HepG2 (cell line): ENCODE results near the gene EXOC7. TPM values are rescaled to one million over a fixed set of nuclear protein-coding genes. Genes with fewer than 3 reads are reported as not detected.

Experiments used
- ATAC-seq: fragments of 200-7000 bp; cut with Tn5 transposase; 3 replicates; pipeline ENCODE4 v1.9.1; 2020; ENCODE audit warnings: mild to moderate bottlenecking, moderate library complexity
- BruUV-seq: library from RNA; stranded (reverse); fragments of 400-500 nt; replicated peaks from 2 replicates; lab custom pipeline; 2021; lab: Mats Ljungman, UMichigan
- CTCF ChIA-PET: fragments of 300-600 bp; formaldehyde crosslinking; extraction: SDS; loops from one replicate; lab custom pipeline; 2021; ENCODE audit warnings: low total read pairs, inconsistent platforms, low intra/inter-chr PET ratio; lab: Yijun Ruan, JAX
- POLR2A ChIA-PET: fragments of 350-600 bp; sonication (Branson Sonifier 250); formaldehyde crosslinking; loops from one replicate; lab custom pipeline; 2020; ENCODE audit warnings: antibody characterized with exemption, inconsistent platforms; lab: Yijun Ruan, JAX
- DNase-seq: peaks from one replicate; pipeline ENCODE4 v3.0.0-alpha.2; 2015; ENCODE audit warnings: low spot score
- FAIRE-seq: peaks from 3 replicates; lab custom pipeline; 2011; peaks lifted over from hg19 to GRCh38; lab: Jason Lieb, UNC
- H2AFZ ChIP-seq: one replicate; pipeline ENCODE4 v1.6.1; 2011; ENCODE audit warnings: low read length, inconsistent platforms
- H3K27ac ChIP-seq: fragments of 300-600 bp; 3 replicates; pipeline ENCODE4 v1.8.0; 2011; ENCODE audit warnings: mixed run types, mild to moderate bottlenecking, mixed read lengths, low read length, inconsistent platforms; ENCODE audit not compliant: insufficient read depth; ENCODE audit errors: extremely low read length
- H3K27me3 ChIP-seq, 2 experiments: fragments of 200-600 bp in 1 of 2; 2 replicates in 1 of 2; 3 replicates in 1 of 2; pipeline versions ENCODE4 v1.6.0 to v1.8.0; 2011; ENCODE audit warnings: low read length in 2 of 2, mild to moderate bottlenecking in 2 of 2, moderate library complexity in 2 of 2, inconsistent platforms in 1 of 2; ENCODE audit not compliant: insufficient read depth in 2 of 2, control insufficient read depth in 1 of 2
- H3K36me3 ChIP-seq, 2 experiments: fragments of 200-600 bp in 1 of 2; replicated peaks in 1 of 2; 2 replicates in 1 of 2; 3 replicates in 1 of 2; pipeline versions ENCODE4 v1.5.1 to v1.8.0; 2011; ENCODE audit warnings: low read length in 2 of 2, inconsistent platforms in 1 of 2; ENCODE audit not compliant: insufficient read depth in 2 of 2, control insufficient read depth in 1 of 2
- H3K4me1 ChIP-seq: 2 replicates; pipeline ENCODE4 v1.5.1; 2012; ENCODE audit warnings: low read length, inconsistent platforms; ENCODE audit not compliant: insufficient read depth
- H3K4me2 ChIP-seq: 2 replicates; pipeline ENCODE4 v1.6.0; 2011; ENCODE audit warnings: low read depth, low read length, inconsistent platforms
- H3K4me3 ChIP-seq, 3 experiments: fragments of 200-600 bp in 1 of 3; sonication (generic), shearing (Covaris generic) in 1 of 3; replicated peaks in 1 of 3; 2 replicates each; pipeline ENCODE4 v1.5.1; 2011 to 2016; ENCODE audit warnings: low read length in 3 of 3, inconsistent platforms in 2 of 3, low read depth in 2 of 3, mild to moderate bottlenecking in 2 of 3, control low read depth in 1 of 3, mixed read lengths in 1 of 3; ENCODE audit not compliant: insufficient read depth in 1 of 3
- H3K79me2 ChIP-seq: one replicate; pipeline ENCODE4 v1.6.1; 2011; ENCODE audit warnings: low read length, inconsistent platforms; ENCODE audit not compliant: insufficient read depth
- H3K9ac ChIP-seq: 2 replicates; pipeline ENCODE4 v1.6.0; 2011; ENCODE audit warnings: mild to moderate bottlenecking, low read depth, low read length, inconsistent platforms; ENCODE audit not compliant: insufficient read depth
- H3K9me3 ChIP-seq: 2 replicates; pipeline ENCODE4 v1.5.1; 2012; ENCODE audit warnings: mild to moderate bottlenecking, low read length
- H4K20me1 ChIP-seq: 2 replicates; pipeline ENCODE4 v1.6.0; 2011; ENCODE audit warnings: inconsistent platforms, mild to moderate bottlenecking, low read length, moderate library complexity; ENCODE audit not compliant: insufficient read depth
- CCAR2 ChIP-seq: fragments of 200-400 bp; formaldehyde crosslinking; optimal IDR thresholded peaks from 2 replicates; pipeline ENCODE3; 2018; ENCODE audit warnings: low read depth, mild to moderate bottlenecking, low read length, moderate library complexity
- CHCHD3 ChIP-seq: sonication (generic); formaldehyde crosslinking; IDR thresholded peaks from 2 replicates; pipeline ENCODE4 v1.8.0; 2022; ENCODE audit warnings: mild to moderate bottlenecking, missing genetic modification reagents, moderate library complexity
- DNMT3B ChIP-seq: conservative IDR thresholded peaks from 2 replicates; pipeline ENCODE4 v1.6.1; 2016; ENCODE audit warnings: missing biosample characterization, control low read depth
- EZH2 ChIP-seq: conservative IDR thresholded peaks from 2 replicates; pipeline ENCODE4 v1.6.1; 2012; ENCODE audit warnings: mild to moderate bottlenecking, low read depth, low read length, moderate library complexity
- FOSL2 ChIP-seq: sonication (generic); formaldehyde crosslinking; IDR thresholded peaks from 2 replicates; pipeline ENCODE4 v1.4.0; 2020; ENCODE audit warnings: missing genetic modification reagents
- KAT7 ChIP-seq: IDR thresholded peaks from 2 replicates; pipeline ENCODE4 v1.6.1; 2018; ENCODE audit warnings: borderline replicate concordance, missing compliant biosample characterization
- MTA1 ChIP-seq: sonication (generic); formaldehyde crosslinking; IDR thresholded peaks from 2 replicates; pipeline ENCODE4 v1.4.0; 2020; ENCODE audit warnings: missing genetic modification reagents, mild to moderate bottlenecking, borderline replicate concordance
- NCOA1 ChIP-seq: sonication (generic); formaldehyde crosslinking; IDR thresholded peaks from 2 replicates; pipeline ENCODE4 v1.9.0; 2021; ENCODE audit warnings: missing genetic modification reagents
- PAF1 ChIP-seq: IDR thresholded peaks from 2 replicates; pipeline ENCODE4 v1.6.1; 2016; ENCODE audit warnings: missing genetic modification reagents, missing compliant biosample characterization
- SALL1 ChIP-seq: sonication (generic); formaldehyde crosslinking; IDR thresholded peaks from 2 replicates; pipeline ENCODE4 v1.8.0; 2022; ENCODE audit warnings: mild to moderate bottlenecking, missing genetic modification reagents
- TOE1 ChIP-seq: sonication (generic); formaldehyde crosslinking; IDR thresholded peaks from 2 replicates; pipeline ENCODE4 v1.4.0; 2020; ENCODE audit warnings: mild to moderate bottlenecking, missing genetic modification reagents
- ZBTB38 ChIP-seq: sonication (generic); formaldehyde crosslinking; IDR thresholded peaks from 2 replicates; pipeline ENCODE4 v1.5.1; 2020; ENCODE audit warnings: mild to moderate bottlenecking, missing genetic modification reagents
- ZNF251 ChIP-seq: sonication (generic); formaldehyde crosslinking; IDR thresholded peaks from 2 replicates; pipeline ENCODE4 v1.9.0; 2021; ENCODE audit warnings: mild to moderate bottlenecking, missing genetic modification reagents
- ZNF350 ChIP-seq: sonication (generic); formaldehyde crosslinking; IDR thresholded peaks from 2 replicates; pipeline ENCODE4 v1.4.0; 2020; ENCODE audit warnings: mild to moderate bottlenecking, low read depth, missing genetic modification reagents, borderline replicate concordance
- ZNF468 ChIP-seq: sonication (generic); formaldehyde crosslinking; IDR thresholded peaks from 2 replicates; pipeline ENCODE4 v1.8.0; 2022; ENCODE audit warnings: mild to moderate bottlenecking, moderate library complexity, missing genetic modification reagents
- ZNF580 ChIP-seq: IDR thresholded peaks from 2 replicates; pipeline ENCODE4 v1.6.1; 2016; ENCODE audit warnings: low read depth, borderline replicate concordance
- WGBS: methylation state at CpG from one replicate; pipeline ENCODE4 v1.1.6; 2017; ENCODE audit warnings: low lambda C conversion rate; 5-methylcytosine and 5-hydroxymethylcytosine counted together
- in situ Hi-C: cut with HindIII; loops from 2 replicates; pipeline ENCODE4 v1.10.0; 2017; ENCODE audit warnings: low pct_unique_long_range_greater_than_20kb; ENCODE audit not compliant: extremely low pct_ligation_motif_present
- intact Hi-C: fragments of 100-400 bp; cut with micrococcal nuclease; formaldehyde crosslinking; loops from one replicate; pipeline ENCODE4 v1.10.0; 2022; ENCODE audit not compliant: unreplicated experiment
- polyA plus RNA-seq, 8 experiments: library from polyadenylated mRNA; depleted of rRNA in 3 of 8; stranded (reverse) in 7 of 8; unstranded in 1 of 8; fragments of >200 nt; fragmentation: Illumina TruSeq in 4 of 8; extraction: Trizol in 4 of 8; gene quantifications; 2 replicates each; pipeline versions ENCODE4 v1.2.1 to v1.2.3, GENCODE V29; 2011 to 2016; ENCODE audit warnings: low read depth in 4 of 8, missing spikeins in 1 of 8, mixed read lengths in 1 of 8; ENCODE audit not compliant: insufficient read depth in 1 of 8
- total RNA-seq, 5 experiments: library from RNA; depleted of rRNA; stranded (reverse); fragments of >200 nt; fragmentation: Illumina TruSeq; extraction: Trizol; gene quantifications; 2 replicates each; pipeline ENCODE4 v1.2.3, GENCODE V29; 2016; ENCODE audit warnings: low read depth in 1 of 5
- TF ChIP-seq, protein P1 (sequence below): sonication (generic); formaldehyde crosslinking; IDR thresholded peaks from 2 replicates; pipeline ENCODE4 v1.4.0; 2020; ENCODE audit warnings: mild to moderate bottlenecking, missing genetic modification reagents, borderline replicate concordance
- TF ChIP-seq, protein P2 (sequence below): sonication (generic); formaldehyde crosslinking; IDR thresholded peaks from 2 replicates; pipeline ENCODE4 v1.4.0; 2020; ENCODE audit warnings: missing genetic modification reagents

Gene EXOC7
- total and polyA plus RNA-seq, 2 of the 13 experiments (the other 11 are each of a cell fraction or from before 2014, with no cell fraction given) = 86.9 to 116 TPM

DNA sequence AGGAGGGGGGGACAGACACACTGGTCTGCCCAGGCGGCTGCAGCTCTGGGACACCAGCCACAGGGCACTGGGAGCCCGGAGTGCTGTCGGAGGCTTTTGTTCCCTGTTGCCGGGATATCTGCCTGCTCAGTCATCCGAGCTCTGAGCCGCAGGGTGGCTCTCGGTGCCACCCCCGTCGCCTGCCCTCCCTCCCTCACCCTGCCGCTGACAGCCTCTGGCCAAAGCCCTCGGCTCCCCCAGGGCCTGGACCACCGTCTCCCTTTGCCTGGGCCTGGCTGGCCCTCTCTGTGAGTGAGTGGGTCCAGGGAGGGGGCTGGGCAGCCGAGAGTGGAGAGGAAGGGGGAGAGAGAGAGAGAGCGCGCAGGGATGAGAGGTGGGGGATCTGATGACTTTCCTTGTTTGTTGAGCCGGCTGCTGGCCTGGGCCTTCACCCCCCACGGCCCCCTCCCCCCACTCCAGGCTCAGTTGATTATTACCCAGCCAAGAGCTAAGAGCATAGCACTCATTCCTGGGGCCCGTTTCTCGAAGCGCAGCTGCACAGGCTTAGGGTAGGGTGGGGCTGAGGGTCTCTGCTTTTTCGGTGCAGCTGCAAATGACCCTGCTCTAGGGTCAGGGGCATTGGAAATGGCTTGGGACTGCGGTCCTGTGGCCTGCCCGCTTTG is 34.8 kb upstream of the EXOC7 start:
- Histone ChIP-seq H3K27ac (peak overlapping the region; percentile 70), H3K27me3 (peaks cover 3 to 21% of the 10 kb centered on the region in 2 experiments), H3K79me2 (no peaks in the 10 kb centered on the region), H3K9ac (peak overlapping the region; percentile 54), H3K36me3 (no peaks in the 10 kb centered on the region), H2AFZ (no peak overlapping the region), H3K9me3 (no peaks in the 10 kb centered on the region), H3K4me1 (peaks cover 91% of the 10 kb centered on the region), H3K4me2 (peak overlapping the region; percentile 92), H3K4me3 (peak overlapping the region; percentile 27 to 71 (median 52); a peak in 5 of 6 replicates), H4K20me1 (no peaks in the 10 kb centered on the region)
- intact Hi-C loops (no loop called here), in situ Hi-C loops (no loop called here)
- ATAC-seq = peak; percentile 84
- ChIA-PET CTCF (interaction anchor here (1.2 kb wide), 1 partner anchor 17 kb away, joined by 3 read pairs; no protein-coding TSS in a partner anchor), POLR2A (interaction anchor here (0.6 to 1.8 kb wide), 19 partner anchors 8 to 533 kb away, joined by 3 to 14 read pairs (median 3); partner anchors contain the start of gene EXOC7)
- FAIRE-seq = peak; percentile 98
- WGBS = 2% methylated on average over 15 of the region's 23 CpGs
- DNase-seq = peak; percentile 93
- no TSS peak for BruUV-seq
- TF ChIP-seq, protein P1, sequence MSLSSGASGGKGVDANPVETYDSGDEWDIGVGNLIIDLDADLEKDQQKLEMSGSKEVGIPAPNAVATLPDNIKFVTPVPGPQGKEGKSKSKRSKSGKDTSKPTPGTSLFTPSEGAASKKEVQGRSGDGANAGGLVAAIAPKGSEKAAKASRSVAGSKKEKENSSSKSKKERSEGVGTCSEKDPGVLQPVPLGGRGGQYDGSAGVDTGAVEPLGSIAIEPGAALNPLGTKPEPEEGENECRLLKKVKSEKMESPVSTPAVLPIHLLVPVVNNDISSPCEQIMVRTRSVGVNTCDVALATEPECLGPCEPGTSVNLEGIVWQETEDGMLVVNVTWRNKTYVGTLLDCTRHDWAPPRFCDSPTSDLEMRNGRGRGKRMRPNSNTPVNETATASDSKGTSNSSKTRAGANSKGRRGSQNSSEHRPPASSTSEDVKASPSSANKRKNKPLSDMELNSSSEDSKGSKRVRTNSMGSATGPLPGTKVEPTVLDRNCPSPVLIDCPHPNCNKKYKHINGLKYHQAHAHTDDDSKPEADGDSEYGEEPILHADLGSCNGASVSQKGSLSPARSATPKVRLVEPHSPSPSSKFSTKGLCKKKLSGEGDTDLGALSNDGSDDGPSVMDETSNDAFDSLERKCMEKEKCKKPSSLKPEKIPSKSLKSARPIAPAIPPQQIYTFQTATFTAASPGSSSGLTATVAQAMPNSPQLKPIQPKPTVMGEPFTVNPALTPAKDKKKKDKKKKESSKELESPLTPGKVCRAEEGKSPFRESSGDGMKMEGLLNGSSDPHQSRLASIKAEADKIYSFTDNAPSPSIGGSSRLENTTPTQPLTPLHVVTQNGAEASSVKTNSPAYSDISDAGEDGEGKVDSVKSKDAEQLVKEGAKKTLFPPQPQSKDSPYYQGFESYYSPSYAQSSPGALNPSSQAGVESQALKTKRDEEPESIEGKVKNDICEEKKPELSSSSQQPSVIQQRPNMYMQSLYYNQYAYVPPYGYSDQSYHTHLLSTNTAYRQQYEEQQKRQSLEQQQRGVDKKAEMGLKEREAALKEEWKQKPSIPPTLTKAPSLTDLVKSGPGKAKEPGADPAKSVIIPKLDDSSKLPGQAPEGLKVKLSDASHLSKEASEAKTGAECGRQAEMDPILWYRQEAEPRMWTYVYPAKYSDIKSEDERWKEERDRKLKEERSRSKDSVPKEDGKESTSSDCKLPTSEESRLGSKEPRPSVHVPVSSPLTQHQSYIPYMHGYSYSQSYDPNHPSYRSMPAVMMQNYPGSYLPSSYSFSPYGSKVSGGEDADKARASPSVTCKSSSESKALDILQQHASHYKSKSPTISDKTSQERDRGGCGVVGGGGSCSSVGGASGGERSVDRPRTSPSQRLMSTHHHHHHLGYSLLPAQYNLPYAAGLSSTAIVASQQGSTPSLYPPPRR (CRISPR knock-in tag) = peak; percentile 86
- TF ChIP-seq CCAR2 (peak; percentile 82), ZNF350 (CRISPR knock-in tag) (peak; percentile 94; the same call in 1 of the 2 replicates), NCOA1 (peak; percentile 85), ZNF580 (CRISPR knock-in tag) (peak; percentile 95; the same call in 1 of the 2 replicates), FOSL2 (CRISPR knock-in tag) (peak; percentile 72), MTA1 (CRISPR knock-in tag) (peak; percentile 78; the same call in 1 of the 2 replicates), ZBTB38 (CRISPR knock-in tag) (no peak; the same call in 1 of the 2 replicates), ZNF468 (CRISPR knock-in tag) (0 out of 2 replicates have a peak, but pooled peaks have one; percentile 73), ZNF251 (CRISPR knock-in tag) (no peak), KAT7 (CRISPR knock-in tag) (peak; percentile 93; the same call in 1 of the 2 replicates), EZH2 (no peak), CHCHD3 (CRISPR knock-in tag) (no peak), TOE1 (no peak), DNMT3B (no peak; the same call in 1 of the 2 replicates), SALL1 (CRISPR knock-in tag) (peak; percentile 95), PAF1 (CRISPR knock-in tag) (no peak)
- TF ChIP-seq, protein P2, sequence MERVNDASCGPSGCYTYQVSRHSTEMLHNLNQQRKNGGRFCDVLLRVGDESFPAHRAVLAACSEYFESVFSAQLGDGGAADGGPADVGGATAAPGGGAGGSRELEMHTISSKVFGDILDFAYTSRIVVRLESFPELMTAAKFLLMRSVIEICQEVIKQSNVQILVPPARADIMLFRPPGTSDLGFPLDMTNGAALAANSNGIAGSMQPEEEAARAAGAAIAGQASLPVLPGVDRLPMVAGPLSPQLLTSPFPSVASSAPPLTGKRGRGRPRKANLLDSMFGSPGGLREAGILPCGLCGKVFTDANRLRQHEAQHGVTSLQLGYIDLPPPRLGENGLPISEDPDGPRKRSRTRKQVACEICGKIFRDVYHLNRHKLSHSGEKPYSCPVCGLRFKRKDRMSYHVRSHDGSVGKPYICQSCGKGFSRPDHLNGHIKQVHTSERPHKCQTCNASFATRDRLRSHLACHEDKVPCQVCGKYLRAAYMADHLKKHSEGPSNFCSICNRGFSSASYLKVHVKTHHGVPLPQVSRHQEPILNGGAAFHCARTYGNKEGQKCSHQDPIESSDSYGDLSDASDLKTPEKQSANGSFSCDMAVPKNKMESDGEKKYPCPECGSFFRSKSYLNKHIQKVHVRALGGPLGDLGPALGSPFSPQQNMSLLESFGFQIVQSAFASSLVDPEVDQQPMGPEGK = peak; percentile 97
